ENCODE data around the gene LZTS3.

- TF ChIP-seq CTCF (IDR thresholded peaks at IDR 0.05): no peak
- no peak for TF ChIP-seq POLR2A (IDR thresholded peaks at IDR 0.05)
These were observed 40.2 kb downstream of the LZTS3 start for GRCh38 chr20:3133155-3133554.

Measured in adrenal gland (tissue), 5 donors.